GM12878 (cell line): Measurements from ENCODE around the gene RFLNA.

Experiments used
- KLF5 ChIP-seq: fragments of 450-650 bp; IDR thresholded peaks from 2 replicates; pipeline ENCODE4 v1.6.1; 2014; ENCODE audit warnings: mild to moderate bottlenecking; ENCODE audit not compliant: partially characterized antibody
- MTA2 ChIP-seq: fragments of 450-650 bp; IDR thresholded peaks from 2 replicates; pipeline ENCODE4 v1.6.1; 2016; ENCODE audit warnings: low read depth, mild to moderate bottlenecking, moderate library complexity
- POLR2AphosphoS5 ChIP-seq: IDR thresholded peaks from 2 replicates; pipeline ENCODE4 v1.6.1; 2011; ENCODE audit warnings: mild to moderate bottlenecking, low read length, inconsistent platforms
- SMC3 ChIP-seq: IDR thresholded peaks from 2 replicates; pipeline ENCODE4 v1.6.1; 2011; ENCODE audit warnings: low read length, improper control_type of control experiment, borderline replicate concordance
- TF ChIP-seq, protein P1 (sequence below): IDR thresholded peaks from 2 replicates; pipeline ENCODE4 v1.6.1; 2011; ENCODE audit warnings: low read depth, low read length, improper control_type of control experiment, borderline replicate concordance
- TF ChIP-seq, protein P2 (sequence below), 3 experiments: IDR thresholded peaks in 2 of 3; conservative IDR thresholded peaks in 1 of 3; 2 replicates each; pipeline ENCODE4 v1.5.1; 2011; ENCODE audit warnings: low read depth in 3 of 3, low read length in 3 of 3, mild to moderate bottlenecking in 3 of 3, control low read depth in 2 of 3, moderate library complexity in 2 of 3, inconsistent platforms in 1 of 3, mixed read lengths in 1 of 3; ENCODE audit not compliant: control insufficient read depth in 2 of 3, insufficient read depth in 1 of 3; ENCODE audit errors: extremely low read depth in 1 of 3
- TF ChIP-seq, protein P3 (sequence below): IDR thresholded peaks from 2 replicates; pipeline ENCODE4 v1.6.1; 2012; ENCODE audit warnings: mild to moderate bottlenecking, low read depth, low read length

DNA sequence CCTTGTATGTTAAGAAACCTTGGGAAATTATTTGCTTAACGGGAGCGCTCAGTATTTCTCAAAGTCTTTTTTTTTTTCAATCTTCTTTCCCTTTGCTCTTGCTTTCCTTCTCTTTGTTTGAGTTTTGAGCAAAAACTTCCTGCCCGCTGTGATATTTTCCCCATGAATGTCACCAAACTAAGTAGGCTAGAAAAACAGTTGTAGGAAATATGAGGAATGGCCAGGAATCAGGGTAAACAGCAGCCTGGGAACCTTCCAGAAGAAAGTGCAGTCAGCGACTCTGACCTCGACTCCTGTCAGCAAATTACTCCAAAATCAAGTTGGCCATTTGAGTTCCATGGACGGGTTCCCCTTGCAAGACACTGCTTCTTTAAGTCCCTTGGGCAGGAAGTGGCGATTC is 11.6 kb upstream of the RFLNA start:
- TF ChIP-seq, protein P1, sequence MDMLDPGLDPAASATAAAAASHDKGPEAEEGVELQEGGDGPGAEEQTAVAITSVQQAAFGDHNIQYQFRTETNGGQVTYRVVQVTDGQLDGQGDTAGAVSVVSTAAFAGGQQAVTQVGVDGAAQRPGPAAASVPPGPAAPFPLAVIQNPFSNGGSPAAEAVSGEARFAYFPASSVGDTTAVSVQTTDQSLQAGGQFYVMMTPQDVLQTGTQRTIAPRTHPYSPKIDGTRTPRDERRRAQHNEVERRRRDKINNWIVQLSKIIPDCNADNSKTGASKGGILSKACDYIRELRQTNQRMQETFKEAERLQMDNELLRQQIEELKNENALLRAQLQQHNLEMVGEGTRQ: no peak
- TF ChIP-seq MTA2 (no peak), KLF5 (no peak), SMC3 (no peak), POLR2AphosphoS5 (no peak)
- TF ChIP-seq, protein P2, sequence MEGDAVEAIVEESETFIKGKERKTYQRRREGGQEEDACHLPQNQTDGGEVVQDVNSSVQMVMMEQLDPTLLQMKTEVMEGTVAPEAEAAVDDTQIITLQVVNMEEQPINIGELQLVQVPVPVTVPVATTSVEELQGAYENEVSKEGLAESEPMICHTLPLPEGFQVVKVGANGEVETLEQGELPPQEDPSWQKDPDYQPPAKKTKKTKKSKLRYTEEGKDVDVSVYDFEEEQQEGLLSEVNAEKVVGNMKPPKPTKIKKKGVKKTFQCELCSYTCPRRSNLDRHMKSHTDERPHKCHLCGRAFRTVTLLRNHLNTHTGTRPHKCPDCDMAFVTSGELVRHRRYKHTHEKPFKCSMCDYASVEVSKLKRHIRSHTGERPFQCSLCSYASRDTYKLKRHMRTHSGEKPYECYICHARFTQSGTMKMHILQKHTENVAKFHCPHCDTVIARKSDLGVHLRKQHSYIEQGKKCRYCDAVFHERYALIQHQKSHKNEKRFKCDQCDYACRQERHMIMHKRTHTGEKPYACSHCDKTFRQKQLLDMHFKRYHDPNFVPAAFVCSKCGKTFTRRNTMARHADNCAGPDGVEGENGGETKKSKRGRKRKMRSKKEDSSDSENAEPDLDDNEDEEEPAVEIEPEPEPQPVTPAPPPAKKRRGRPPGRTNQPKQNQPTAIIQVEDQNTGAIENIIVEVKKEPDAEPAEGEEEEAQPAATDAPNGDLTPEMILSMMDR (IDR thresholded peaks at IDR 0.05 in 2 of 3, conservative IDR thresholded peaks at IDR 0.05 in 1 of 3; ENCODE audit: control insufficient read depth in 2 of 3, extremely low read depth in 1 of 3, insufficient read depth in 1 of 3, low read depth in 3 of 3, low read length in 3 of 3): no peak
- TF ChIP-seq, protein P3, sequence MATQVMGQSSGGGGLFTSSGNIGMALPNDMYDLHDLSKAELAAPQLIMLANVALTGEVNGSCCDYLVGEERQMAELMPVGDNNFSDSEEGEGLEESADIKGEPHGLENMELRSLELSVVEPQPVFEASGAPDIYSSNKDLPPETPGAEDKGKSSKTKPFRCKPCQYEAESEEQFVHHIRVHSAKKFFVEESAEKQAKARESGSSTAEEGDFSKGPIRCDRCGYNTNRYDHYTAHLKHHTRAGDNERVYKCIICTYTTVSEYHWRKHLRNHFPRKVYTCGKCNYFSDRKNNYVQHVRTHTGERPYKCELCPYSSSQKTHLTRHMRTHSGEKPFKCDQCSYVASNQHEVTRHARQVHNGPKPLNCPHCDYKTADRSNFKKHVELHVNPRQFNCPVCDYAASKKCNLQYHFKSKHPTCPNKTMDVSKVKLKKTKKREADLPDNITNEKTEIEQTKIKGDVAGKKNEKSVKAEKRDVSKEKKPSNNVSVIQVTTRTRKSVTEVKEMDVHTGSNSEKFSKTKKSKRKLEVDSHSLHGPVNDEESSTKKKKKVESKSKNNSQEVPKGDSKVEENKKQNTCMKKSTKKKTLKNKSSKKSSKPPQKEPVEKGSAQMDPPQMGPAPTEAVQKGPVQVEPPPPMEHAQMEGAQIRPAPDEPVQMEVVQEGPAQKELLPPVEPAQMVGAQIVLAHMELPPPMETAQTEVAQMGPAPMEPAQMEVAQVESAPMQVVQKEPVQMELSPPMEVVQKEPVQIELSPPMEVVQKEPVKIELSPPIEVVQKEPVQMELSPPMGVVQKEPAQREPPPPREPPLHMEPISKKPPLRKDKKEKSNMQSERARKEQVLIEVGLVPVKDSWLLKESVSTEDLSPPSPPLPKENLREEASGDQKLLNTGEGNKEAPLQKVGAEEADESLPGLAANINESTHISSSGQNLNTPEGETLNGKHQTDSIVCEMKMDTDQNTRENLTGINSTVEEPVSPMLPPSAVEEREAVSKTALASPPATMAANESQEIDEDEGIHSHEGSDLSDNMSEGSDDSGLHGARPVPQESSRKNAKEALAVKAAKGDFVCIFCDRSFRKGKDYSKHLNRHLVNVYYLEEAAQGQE: no peak
